ENCODE measurements around the gene GPR162. TPM values are rescaled to one million over a fixed set of nuclear protein-coding genes. Genes with fewer than 3 reads are reported as not detected.

The GPR162 gene
- total RNA-seq, 1 donor = 4.2 TPM

GRCh38 chr12:6849427-6849826, 27.8 kb downstream of the GPR162 start:
- Histone ChIP-seq H3K9me3 (ENCODE audit: low read depth, low read length) (no peaks in the 10 kb centered on the region), H3K27me3 (ENCODE audit: insufficient read depth, low read length) (no peaks in the 10 kb centered on the region), H3K4me3 (ENCODE audit: low read length) (no peak overlapping the region), H3K4me1 (ENCODE audit: insufficient read depth, low read length) (peaks cover 39% of the 10 kb centered on the region)

GRCh38 chr12:6849976-6850560, 28.4 kb downstream of the GPR162 start:
- H3K9me3 ChIP-seq (ENCODE audit: low read depth, low read length) = no peaks in the 10 kb centered on the region
- peaks cover 39% of the 10 kb centered on the region for H3K4me1 ChIP-seq (ENCODE audit: insufficient read depth, low read length)
- no peaks in the 10 kb centered on the region for H3K27me3 ChIP-seq (ENCODE audit: insufficient read depth, low read length)
- no peak overlapping the region for H3K4me3 ChIP-seq (ENCODE audit: low read length)

- Histone ChIP-seq H3K4me3 (ENCODE audit: low read length) (no peak overlapping the region), H3K9me3 (ENCODE audit: low read depth, low read length) (no peaks in the 10 kb centered on the region), H3K4me1 (ENCODE audit: insufficient read depth, low read length) (peaks cover 39% of the 10 kb centered on the region), H3K27me3 (ENCODE audit: insufficient read depth, low read length) (no peaks in the 10 kb centered on the region)
These were observed 29.2 kb downstream of the GPR162 start for GRCh38 chr12:6850796-6851152.

- peak within 1 kb of the TSS; percentile 74 for H3K4me3 ChIP-seq (ENCODE audit: low read length)
- no peaks in the 10 kb centered on the region for H3K27me3 ChIP-seq (ENCODE audit: insufficient read depth, low read length)
- H3K4me1 ChIP-seq (ENCODE audit: insufficient read depth, low read length) = peaks cover 39% of the 10 kb centered on the region
These were observed 29.7 kb downstream of the GPR162 start, which contains the start of gene CDCA3 for GRCh38 chr12:6851153-6851920. TSS of gene CDCA3 (minus strand) at chr12:6851286. CDS start at chr12:6850952, 334 bp downstream.

GRCh38 chr12:6851921-6852650, 30.5 kb downstream of the GPR162 start, which contains the start of gene USP5:
TSS of gene USP5 (plus strand) at chr12:6852150. CDS start at chr12:6852180, 30 bp downstream.
- peaks cover 39% of the 10 kb centered on the region for H3K4me1 ChIP-seq (ENCODE audit: insufficient read depth, low read length)
- H3K4me3 ChIP-seq (ENCODE audit: low read length) = peak within 1 kb of the TSS; percentile 74
- no peaks in the 10 kb centered on the region for H3K9me3 ChIP-seq (ENCODE audit: low read depth, low read length)
- H3K27me3 ChIP-seq (ENCODE audit: insufficient read depth, low read length) = no peaks in the 10 kb centered on the region

More at GRCh38 chr12:6851153-6851920, 29.7 kb downstream of the GPR162 start, which contains the start of gene CDCA3:
- no peaks in the 10 kb centered on the region for H3K9me3 ChIP-seq (ENCODE audit: low read depth, low read length)

- Histone ChIP-seq H3K9me3 (ENCODE audit: low read depth, low read length) (no peaks in the 10 kb centered on the region), H3K4me3 (ENCODE audit: low read length) (peak overlapping the region; percentile 74), H3K4me1 (ENCODE audit: insufficient read depth, low read length) (peaks cover 39% of the 10 kb centered on the region), H3K27me3 (ENCODE audit: insufficient read depth, low read length) (no peaks in the 10 kb centered on the region)
These were observed 31.2 kb downstream of the GPR162 start for GRCh38 chr12:6852651-6853354.

GRCh38 chr12:6853626-6854025, 32.0 kb downstream of the GPR162 start:
- Histone ChIP-seq H3K9me3 (ENCODE audit: low read depth, low read length) (no peaks in the 10 kb centered on the region), H3K27me3 (ENCODE audit: insufficient read depth, low read length) (no peaks in the 10 kb centered on the region), H3K4me1 (ENCODE audit: insufficient read depth, low read length) (peaks cover 39% of the 10 kb centered on the region), H3K4me3 (ENCODE audit: low read length) (no peak overlapping the region)

GRCh38 chr12:6854036-6854435, 32.4 kb downstream of the GPR162 start:
- H3K4me3 ChIP-seq (ENCODE audit: low read length) = no peak overlapping the region
- no peaks in the 10 kb centered on the region for H3K9me3 ChIP-seq (ENCODE audit: low read depth, low read length)
- peaks cover 39% of the 10 kb centered on the region for H3K4me1 ChIP-seq (ENCODE audit: insufficient read depth, low read length)
- H3K27me3 ChIP-seq (ENCODE audit: insufficient read depth, low read length) = no peaks in the 10 kb centered on the region

GRCh38 chr12:6855322-6855721, 33.7 kb downstream of the GPR162 start:
- H3K4me3 ChIP-seq (ENCODE audit: low read length) = no peak overlapping the region
- H3K27me3 ChIP-seq (ENCODE audit: insufficient read depth, low read length) = no peaks in the 10 kb centered on the region
- H3K4me1 ChIP-seq (ENCODE audit: insufficient read depth, low read length) = peaks cover 27% of the 10 kb centered on the region
- H3K9me3 ChIP-seq (ENCODE audit: low read depth, low read length) = no peaks in the 10 kb centered on the region

- Histone ChIP-seq H3K4me1 (ENCODE audit: insufficient read depth, low read length) (peaks cover 7% of the 10 kb centered on the region), H3K27me3 (ENCODE audit: insufficient read depth, low read length) (no peaks in the 10 kb centered on the region), H3K4me3 (ENCODE audit: low read length) (no peak overlapping the region), H3K9me3 (ENCODE audit: low read depth, low read length) (no peaks in the 10 kb centered on the region)
These were observed 37.2 kb downstream of the GPR162 start for GRCh38 chr12:6858799-6859198.

GRCh38 chr12:6860116-6860515, 38.5 kb downstream of the GPR162 start:
- H3K9me3 ChIP-seq (ENCODE audit: low read depth, low read length) = no peaks in the 10 kb centered on the region
- no peaks in the 10 kb centered on the region for H3K27me3 ChIP-seq (ENCODE audit: insufficient read depth, low read length)
- H3K4me1 ChIP-seq (ENCODE audit: insufficient read depth, low read length) = no peaks in the 10 kb centered on the region
- no peak overlapping the region for H3K4me3 ChIP-seq (ENCODE audit: low read length)

GRCh38 chr12:6860942-6861341, 39.3 kb downstream of the GPR162 start:
- no peak overlapping the region for H3K4me3 ChIP-seq (ENCODE audit: low read length)
- no peaks in the 10 kb centered on the region for H3K9me3 ChIP-seq (ENCODE audit: low read depth, low read length)
- H3K4me1 ChIP-seq (ENCODE audit: insufficient read depth, low read length) = no peaks in the 10 kb centered on the region
- no peaks in the 10 kb centered on the region for H3K27me3 ChIP-seq (ENCODE audit: insufficient read depth, low read length)

- Histone ChIP-seq H3K4me1 (ENCODE audit: insufficient read depth, low read length) (peaks cover 1% of the 10 kb centered on the region), H3K9me3 (ENCODE audit: low read depth, low read length) (no peaks in the 10 kb centered on the region), H3K4me3 (ENCODE audit: low read length) (no peak overlapping the region), H3K27me3 (ENCODE audit: insufficient read depth, low read length) (no peaks in the 10 kb centered on the region)
These were observed 39.8 kb downstream of the GPR162 start for GRCh38 chr12:6861391-6861790.

- Histone ChIP-seq H3K4me3 (ENCODE audit: low read length) (no peak overlapping the region), H3K4me1 (ENCODE audit: insufficient read depth, low read length) (peaks cover 9% of the 10 kb centered on the region)
These were observed 41.4 kb downstream of the GPR162 start for GRCh38 chr12:6863033-6863432.

More at GRCh38 chr12:6863033-6863432, 41.4 kb downstream of the GPR162 start:
- no peaks in the 10 kb centered on the region for H3K27me3 ChIP-seq (ENCODE audit: insufficient read depth, low read length)
- H3K9me3 ChIP-seq (ENCODE audit: low read depth, low read length) = no peaks in the 10 kb centered on the region
